OCI-LY7 (cell line): ENCODE measurements around the gene PITX3. TPM values are rescaled to one million over a fixed set of nuclear protein-coding genes. Genes with fewer than 3 reads are reported as not detected.
"Not testable (repeated sequence)": the region's sequence is repeated elsewhere in the genome, so short reads cannot be mapped to it uniquely, and the experiment has no call there.

Experiments used
- BruUV-seq: library from RNA; stranded (reverse); fragments of 400-500 nt; replicated peaks from 2 replicates; lab custom pipeline; 2021; lab: Mats Ljungman, UMichigan
- CTCF ChIA-PET: fragments of 300-600 bp; sonication (Branson Sonifier 250); formaldehyde crosslinking; loops from one replicate; lab custom pipeline; 2022; ENCODE audit warnings: antibody characterized with exemption; ENCODE audit not compliant: unreplicated experiment; lab: Charles Lee
- POLR2A ChIA-PET: fragments of 300-600 bp; sonication (Branson Sonifier 250); formaldehyde crosslinking; loops from one replicate; lab custom pipeline; 2022; ENCODE audit warnings: antibody characterized with exemption; lab: Charles Lee
- DNase-seq: peaks from one replicate; pipeline ENCODE4 v3.0.0-alpha.2; 2015; ENCODE audit warnings: low spot score
- H2AFZ ChIP-seq: fragments of 200-600 bp; sonication (generic), shearing (Covaris generic); 2 replicates; pipeline ENCODE4 v1.6.1; 2014; ENCODE audit warnings: mild to moderate bottlenecking, antibody characterized with exemption, low read length, moderate library complexity
- H3K27ac ChIP-seq: fragments of 200-600 bp; sonication (generic); 2 replicates; pipeline ENCODE4 v1.5.1; 2014; ENCODE audit warnings: mixed run types, low read depth, mild to moderate bottlenecking, moderate library complexity, low read length, inconsistent platforms; ENCODE audit not compliant: poor library complexity, severe bottlenecking
- H3K36me3 ChIP-seq: fragments of 200-600 bp; sonication (generic); 2 replicates; pipeline ENCODE4 v1.6.1; 2014; ENCODE audit warnings: mild to moderate bottlenecking, antibody characterized with exemption, low read length, moderate library complexity, mixed read lengths; ENCODE audit not compliant: insufficient read depth
- H3K4me1 ChIP-seq: fragments of 200-600 bp; sonication (generic); 2 replicates; pipeline ENCODE4 v1.5.1; 2014; ENCODE audit warnings: mild to moderate bottlenecking, low read length; ENCODE audit not compliant: insufficient read depth, poor library complexity, severe bottlenecking
- H3K4me2 ChIP-seq: fragments of 200-600 bp; sonication (generic); 2 replicates; pipeline ENCODE4 v1.6.1; 2014; ENCODE audit warnings: mild to moderate bottlenecking, low read length
- H3K4me3 ChIP-seq: fragments of 200-600 bp; sonication (generic); 2 replicates; pipeline ENCODE4 v1.5.1; 2014; ENCODE audit warnings: mild to moderate bottlenecking, low read depth, low read length; ENCODE audit not compliant: poor library complexity, severe bottlenecking
- H3K79me2 ChIP-seq: fragments of 200-600 bp; sonication (generic); 2 replicates; pipeline ENCODE4 v1.6.1; 2016; ENCODE audit warnings: low read depth, mild to moderate bottlenecking, low read length, moderate library complexity, mixed read lengths; ENCODE audit not compliant: insufficient read depth
- H3K9me2 ChIP-seq: fragments of 200-600 bp; sonication (generic); 2 replicates; pipeline ENCODE4 v1.6.1; 2016; ENCODE audit warnings: mild to moderate bottlenecking, low read length, mixed read lengths; ENCODE audit not compliant: insufficient read depth
- H3K9me3 ChIP-seq: fragments of 200-600 bp; sonication (generic); 2 replicates; pipeline ENCODE4 v1.6.1; 2014; ENCODE audit warnings: mild to moderate bottlenecking, mixed run types, low read length, mixed read lengths
- H4K20me1 ChIP-seq: fragments of 200-600 bp; sonication (generic); 2 replicates; pipeline ENCODE4 v1.6.1; 2014; ENCODE audit warnings: mild to moderate bottlenecking, antibody characterized with exemption, low read length, moderate library complexity, mixed read lengths; ENCODE audit not compliant: insufficient read depth
- EZH2phosphoT487 ChIP-seq: fragments of 200-600 bp; sonication (generic); IDR thresholded peaks from 2 replicates; pipeline ENCODE4 v1.6.1; 2018; ENCODE audit warnings: low read depth, borderline replicate concordance, mild to moderate bottlenecking, mixed run types, antibody characterized with exemption, low read length, moderate library complexity, mixed read lengths
- intact Hi-C: fragments of 100-400 bp; cut with micrococcal nuclease; formaldehyde crosslinking; loops from one replicate; pipeline ENCODE4 v1.10.0; 2022; ENCODE audit not compliant: unreplicated experiment
- total RNA-seq, 2 experiments: library from RNA; depleted of rRNA in 1 of 2; stranded (reverse); fragments of >200 nt in 1 of 2; shearing (Covaris generic) in 1 of 2; gene quantifications; 2 replicates each; pipeline ENCODE4 v1.2.3, GENCODE V29; 2014 to 2022
- TF ChIP-seq, protein P1 (sequence below): fragments of 200-600 bp; sonication (generic); conservative IDR thresholded peaks from 2 replicates; pipeline ENCODE4 v1.5.1; 2014; ENCODE audit warnings: mild to moderate bottlenecking, antibody characterized with exemption, low read length, moderate library complexity, mixed read lengths

PITX3 gene
- total RNA-seq, 2 experiments from 2014 or later = not detected

DNA sequence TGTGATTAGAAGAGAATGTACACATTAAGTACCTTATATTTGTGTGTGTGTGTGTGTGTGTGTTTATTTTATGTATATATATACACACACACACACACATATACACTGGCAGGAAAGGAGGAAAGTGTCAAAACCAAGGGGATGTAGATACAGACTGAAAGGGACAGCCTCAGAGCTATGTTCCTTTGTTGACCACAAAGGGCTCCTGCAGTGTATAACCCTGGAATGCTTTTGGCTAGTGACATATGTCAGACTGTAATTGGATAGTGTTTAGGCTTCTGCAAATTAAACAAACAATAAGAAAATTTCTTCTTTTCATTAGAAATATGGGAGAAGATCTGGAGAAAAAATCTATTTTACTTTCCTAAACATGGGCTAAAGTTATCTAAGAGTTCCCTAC, 19.9 kb upstream of the PITX3 start:
- H3K9me2 ChIP-seq = no peaks in the 10 kb centered on the region
- no peaks in the 10 kb centered on the region for H3K4me1 ChIP-seq
- no peak overlapping the region for H3K4me2 ChIP-seq
- TSS peak; percentile 29 for BruUV-seq
- H3K4me3 ChIP-seq = no peak overlapping the region
- H2AFZ ChIP-seq = no peak overlapping the region
- ChIA-PET CTCF (no interaction called here), POLR2A (interaction anchor here (0.6 kb wide), 1 partner anchor 11 kb away, joined by 3 read pairs; no protein-coding TSS in a partner anchor)
- TF ChIP-seq EZH2phosphoT487 = no peak
- TF ChIP-seq, protein P1, sequence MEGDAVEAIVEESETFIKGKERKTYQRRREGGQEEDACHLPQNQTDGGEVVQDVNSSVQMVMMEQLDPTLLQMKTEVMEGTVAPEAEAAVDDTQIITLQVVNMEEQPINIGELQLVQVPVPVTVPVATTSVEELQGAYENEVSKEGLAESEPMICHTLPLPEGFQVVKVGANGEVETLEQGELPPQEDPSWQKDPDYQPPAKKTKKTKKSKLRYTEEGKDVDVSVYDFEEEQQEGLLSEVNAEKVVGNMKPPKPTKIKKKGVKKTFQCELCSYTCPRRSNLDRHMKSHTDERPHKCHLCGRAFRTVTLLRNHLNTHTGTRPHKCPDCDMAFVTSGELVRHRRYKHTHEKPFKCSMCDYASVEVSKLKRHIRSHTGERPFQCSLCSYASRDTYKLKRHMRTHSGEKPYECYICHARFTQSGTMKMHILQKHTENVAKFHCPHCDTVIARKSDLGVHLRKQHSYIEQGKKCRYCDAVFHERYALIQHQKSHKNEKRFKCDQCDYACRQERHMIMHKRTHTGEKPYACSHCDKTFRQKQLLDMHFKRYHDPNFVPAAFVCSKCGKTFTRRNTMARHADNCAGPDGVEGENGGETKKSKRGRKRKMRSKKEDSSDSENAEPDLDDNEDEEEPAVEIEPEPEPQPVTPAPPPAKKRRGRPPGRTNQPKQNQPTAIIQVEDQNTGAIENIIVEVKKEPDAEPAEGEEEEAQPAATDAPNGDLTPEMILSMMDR = no peak
- no peaks in the 10 kb centered on the region for H3K9me3 ChIP-seq
- DNase-seq = no peak
- H3K79me2 ChIP-seq = peaks cover 17% of the 10 kb centered on the region; the same call in 1 of the 2 replicates
- H3K36me3 ChIP-seq = peaks cover 68% of the 10 kb centered on the region
- no peaks in the 10 kb centered on the region for H4K20me1 ChIP-seq
- no peak overlapping the region for H3K27ac ChIP-seq
- intact Hi-C loops = no loop called here

DNA sequence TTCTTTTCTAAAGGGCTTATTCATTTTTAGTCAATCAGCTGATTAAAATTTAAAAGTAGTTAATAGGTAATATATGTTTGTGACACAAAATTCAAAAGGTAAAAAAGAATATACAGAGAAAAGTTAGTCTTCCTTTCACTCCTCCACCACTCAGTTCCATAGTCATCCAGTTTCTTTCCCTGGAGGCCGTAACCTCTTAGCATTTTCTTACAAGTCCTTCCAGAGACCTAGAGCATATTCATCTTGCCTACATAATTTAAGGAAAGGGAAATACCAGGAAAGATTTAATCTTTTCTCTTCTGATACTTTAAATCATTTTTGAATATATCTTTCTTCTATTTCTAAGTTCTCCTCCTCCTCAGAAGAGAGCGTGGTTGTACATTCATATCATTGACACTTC, 14.1 kb upstream of the PITX3 start:
- CTCF ChIA-PET = no interaction called here
- POLR2A ChIA-PET = no interaction called here
- H3K79me2 ChIP-seq = peaks cover 53% of the 10 kb centered on the region; the same call in 1 of the 2 replicates

DNA sequence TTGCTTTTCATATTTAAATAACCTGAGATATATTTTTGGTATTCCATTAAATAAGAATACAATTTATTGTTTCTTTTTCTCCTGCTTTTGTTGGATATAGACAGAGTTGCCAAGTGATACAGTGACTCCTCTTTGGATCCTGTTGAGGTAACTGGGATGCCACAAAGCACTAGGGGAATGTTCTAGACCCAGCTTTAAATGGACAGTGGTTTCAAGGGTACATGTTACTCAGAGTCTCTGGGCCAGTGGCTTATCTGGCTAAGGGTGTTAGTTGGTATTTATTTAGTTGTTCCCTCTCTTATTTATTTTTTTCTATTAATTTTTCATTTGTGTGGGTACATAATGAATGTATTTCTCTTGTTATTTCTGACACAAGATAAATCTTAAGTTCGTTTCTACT, 13.1 kb upstream of the PITX3 start:
- no TSS peak for BruUV-seq
- Histone ChIP-seq H4K20me1 (no peaks in the 10 kb centered on the region), H3K9me3 (no peaks in the 10 kb centered on the region), H3K36me3 (peaks cover 42% of the 10 kb centered on the region), H3K4me3 (no peak overlapping the region), H3K27ac (no peak overlapping the region), H3K4me2 (no peak overlapping the region), H2AFZ (no peak overlapping the region), H3K9me2 (no peaks in the 10 kb centered on the region), H3K4me1 (no peaks in the 10 kb centered on the region), H3K79me2 (peaks cover 63% of the 10 kb centered on the region; the same call in 1 of the 2 replicates)
- intact Hi-C loops = no loop called here
- ChIA-PET CTCF (no interaction called here), POLR2A (no interaction called here)
- no peak for TF ChIP-seq EZH2phosphoT487
- TF ChIP-seq, protein P1 = no peak
- DNase-seq = no peak

More for the DNA sequence above, 14.1 kb upstream of the PITX3 start:
- Histone ChIP-seq H2AFZ (no peak overlapping the region), H4K20me1 (no peaks in the 10 kb centered on the region), H3K9me2 (no peaks in the 10 kb centered on the region), H3K36me3 (peaks cover 44% of the 10 kb centered on the region), H3K9me3 (no peaks in the 10 kb centered on the region), H3K4me1 (no peaks in the 10 kb centered on the region), H3K4me3 (no peak overlapping the region), H3K27ac (no peak overlapping the region), H3K4me2 (no peak overlapping the region)
- TF ChIP-seq, protein P1 = no peak
- TF ChIP-seq EZH2phosphoT487 = no peak
- intact Hi-C loops = no loop called here
- no TSS peak for BruUV-seq
- DNase-seq = no peak

DNA sequence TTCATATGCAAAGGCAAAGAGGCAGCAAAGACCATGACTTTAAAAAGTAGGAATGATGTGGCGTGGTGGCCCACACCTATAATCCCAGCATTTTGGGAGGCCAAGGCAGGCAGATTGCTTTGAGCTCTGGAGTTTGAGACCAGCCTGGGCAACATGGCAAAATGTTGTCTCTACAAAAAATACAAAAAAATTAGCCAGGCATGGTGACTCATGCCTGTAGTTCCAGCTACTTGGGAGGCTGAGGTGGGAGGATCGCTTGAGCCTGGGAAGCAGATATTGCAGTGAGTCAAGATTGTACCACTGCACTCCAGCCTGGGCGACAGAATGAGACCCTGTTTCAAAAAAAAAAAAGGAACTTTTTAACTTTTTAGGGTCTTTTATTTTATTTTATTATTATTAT, 11.2 kb upstream of the PITX3 start:
- H3K4me3 ChIP-seq, H4K20me1 ChIP-seq, intact Hi-C loops, DNase-seq, CTCF ChIA-PET, BruUV-seq, H3K9me2 ChIP-seq, H2AFZ ChIP-seq, H3K4me1 ChIP-seq, H3K9me3 ChIP-seq, H3K4me2 ChIP-seq, H3K27ac ChIP-seq: not testable (repeated sequence)
- POLR2A ChIA-PET = interaction anchor here (0.7 kb wide), 1 partner anchor 65 kb away, joined by 3 read pairs; no protein-coding TSS in a partner anchor
- H3K79me2 ChIP-seq = peaks cover 75% of the 10 kb centered on the region
- H3K36me3 ChIP-seq = peaks cover 53% of the 10 kb centered on the region
